Panc1 (cell line): Measurements from ENCODE around the gene THOC7.

ENCODE experiments used
- POLR2AphosphoS5 ChIP-seq: IDR thresholded peaks from 2 replicates; pipeline ENCODE4 v1.6.1; 2012; ENCODE audit warnings: mild to moderate bottlenecking, low read depth, low read length, moderate library complexity
- SIN3A ChIP-seq: IDR thresholded peaks from 2 replicates; pipeline ENCODE4 v1.6.1; 2012; ENCODE audit warnings: low read depth, mild to moderate bottlenecking, low read length, moderate library complexity, borderline replicate concordance; ENCODE audit not compliant: insufficient read depth
- TF ChIP-seq, protein P1 (sequence below): fragments of 450-650 bp; IDR thresholded peaks from 2 replicates; pipeline ENCODE4 v1.5.1; 2017; ENCODE audit warnings: mild to moderate bottlenecking
- TF ChIP-seq, protein P2 (sequence below), 2 experiments: IDR thresholded peaks; 2 replicates each; pipeline ENCODE4 v1.6.1; 2011 to 2012; ENCODE audit warnings: low read depth in 2 of 2, control low read depth in 1 of 2, low read length in 1 of 2, mild to moderate bottlenecking in 1 of 2, moderate library complexity in 1 of 2; ENCODE audit not compliant: insufficient read depth in 1 of 2

DNA sequence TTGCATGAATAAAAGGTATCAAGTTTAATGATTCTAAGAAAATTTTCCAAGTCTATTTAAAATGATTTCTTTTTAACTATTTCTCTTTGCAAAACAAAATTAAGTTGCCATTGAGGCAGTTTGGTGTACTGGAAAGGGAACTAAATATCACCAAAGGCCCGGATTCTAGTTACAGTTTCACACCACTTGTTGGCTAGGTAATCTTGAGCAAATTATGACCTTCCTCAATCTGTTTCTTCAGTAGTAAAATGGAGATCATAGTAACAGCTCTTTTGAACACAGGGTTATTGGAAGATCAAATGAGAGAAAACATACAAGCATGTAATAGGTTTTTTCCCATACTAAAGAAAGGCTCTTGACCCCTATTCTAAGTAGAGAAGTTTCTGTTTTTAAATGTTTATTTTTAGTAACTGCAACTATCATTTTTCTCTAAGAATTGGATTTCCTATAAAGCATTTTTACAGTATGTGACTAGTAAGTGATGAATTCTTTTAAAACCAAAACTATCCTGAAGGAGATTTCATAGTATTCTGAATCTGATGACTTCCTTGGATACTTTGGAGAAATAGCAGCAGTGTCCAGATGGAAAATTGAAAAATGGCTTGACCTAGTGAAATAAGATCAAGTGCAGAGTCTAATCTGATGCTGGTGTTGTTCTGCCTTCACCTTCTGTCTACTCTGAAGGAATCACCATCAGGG is 32.9 kb upstream of the THOC7 start:
- TF ChIP-seq, protein P1, sequence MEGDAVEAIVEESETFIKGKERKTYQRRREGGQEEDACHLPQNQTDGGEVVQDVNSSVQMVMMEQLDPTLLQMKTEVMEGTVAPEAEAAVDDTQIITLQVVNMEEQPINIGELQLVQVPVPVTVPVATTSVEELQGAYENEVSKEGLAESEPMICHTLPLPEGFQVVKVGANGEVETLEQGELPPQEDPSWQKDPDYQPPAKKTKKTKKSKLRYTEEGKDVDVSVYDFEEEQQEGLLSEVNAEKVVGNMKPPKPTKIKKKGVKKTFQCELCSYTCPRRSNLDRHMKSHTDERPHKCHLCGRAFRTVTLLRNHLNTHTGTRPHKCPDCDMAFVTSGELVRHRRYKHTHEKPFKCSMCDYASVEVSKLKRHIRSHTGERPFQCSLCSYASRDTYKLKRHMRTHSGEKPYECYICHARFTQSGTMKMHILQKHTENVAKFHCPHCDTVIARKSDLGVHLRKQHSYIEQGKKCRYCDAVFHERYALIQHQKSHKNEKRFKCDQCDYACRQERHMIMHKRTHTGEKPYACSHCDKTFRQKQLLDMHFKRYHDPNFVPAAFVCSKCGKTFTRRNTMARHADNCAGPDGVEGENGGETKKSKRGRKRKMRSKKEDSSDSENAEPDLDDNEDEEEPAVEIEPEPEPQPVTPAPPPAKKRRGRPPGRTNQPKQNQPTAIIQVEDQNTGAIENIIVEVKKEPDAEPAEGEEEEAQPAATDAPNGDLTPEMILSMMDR: no peak
- TF ChIP-seq, protein P2, sequence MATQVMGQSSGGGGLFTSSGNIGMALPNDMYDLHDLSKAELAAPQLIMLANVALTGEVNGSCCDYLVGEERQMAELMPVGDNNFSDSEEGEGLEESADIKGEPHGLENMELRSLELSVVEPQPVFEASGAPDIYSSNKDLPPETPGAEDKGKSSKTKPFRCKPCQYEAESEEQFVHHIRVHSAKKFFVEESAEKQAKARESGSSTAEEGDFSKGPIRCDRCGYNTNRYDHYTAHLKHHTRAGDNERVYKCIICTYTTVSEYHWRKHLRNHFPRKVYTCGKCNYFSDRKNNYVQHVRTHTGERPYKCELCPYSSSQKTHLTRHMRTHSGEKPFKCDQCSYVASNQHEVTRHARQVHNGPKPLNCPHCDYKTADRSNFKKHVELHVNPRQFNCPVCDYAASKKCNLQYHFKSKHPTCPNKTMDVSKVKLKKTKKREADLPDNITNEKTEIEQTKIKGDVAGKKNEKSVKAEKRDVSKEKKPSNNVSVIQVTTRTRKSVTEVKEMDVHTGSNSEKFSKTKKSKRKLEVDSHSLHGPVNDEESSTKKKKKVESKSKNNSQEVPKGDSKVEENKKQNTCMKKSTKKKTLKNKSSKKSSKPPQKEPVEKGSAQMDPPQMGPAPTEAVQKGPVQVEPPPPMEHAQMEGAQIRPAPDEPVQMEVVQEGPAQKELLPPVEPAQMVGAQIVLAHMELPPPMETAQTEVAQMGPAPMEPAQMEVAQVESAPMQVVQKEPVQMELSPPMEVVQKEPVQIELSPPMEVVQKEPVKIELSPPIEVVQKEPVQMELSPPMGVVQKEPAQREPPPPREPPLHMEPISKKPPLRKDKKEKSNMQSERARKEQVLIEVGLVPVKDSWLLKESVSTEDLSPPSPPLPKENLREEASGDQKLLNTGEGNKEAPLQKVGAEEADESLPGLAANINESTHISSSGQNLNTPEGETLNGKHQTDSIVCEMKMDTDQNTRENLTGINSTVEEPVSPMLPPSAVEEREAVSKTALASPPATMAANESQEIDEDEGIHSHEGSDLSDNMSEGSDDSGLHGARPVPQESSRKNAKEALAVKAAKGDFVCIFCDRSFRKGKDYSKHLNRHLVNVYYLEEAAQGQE (IDR thresholded peaks at IDR 0.05; ENCODE audit: insufficient read depth in 1 of 2, low read depth in 2 of 2, low read length in 1 of 2): no peak
- TF ChIP-seq POLR2AphosphoS5: no peak
- no peak for TF ChIP-seq SIN3A
